ENCODE results near the gene CYCS.
"Not testable (repeated sequence)": the region's sequence is repeated elsewhere in the genome, so short reads cannot be mapped to it uniquely, and the experiment has no call there.

The CYCS gene

GRCh38 chr7:25117226-25118047 is 7.6 kb downstream of the CYCS start:
- DNase-seq = no peak

- DNase-seq = no peak
Measured at GRCh38 chr7:25116621-25117020, 8.4 kb downstream of the CYCS start.

GRCh38 chr7:25110514-25110913 is 14.5 kb downstream of the CYCS start:
- not testable (repeated sequence) for DNase-seq

- DNase-seq = no peak
Measured at GRCh38 chr7:25109276-25109675, 15.8 kb downstream of the CYCS start.

- DNase-seq = no peak
Measured at GRCh38 chr7:25105911-25106310, 19.1 kb downstream of the CYCS start.

- no peak for DNase-seq
Measured at GRCh38 chr7:25103773-25104172, 21.3 kb downstream of the CYCS start.

GRCh38 chr7:25101817-25102216 is 23.2 kb downstream of the CYCS start:
- no peak for DNase-seq

- DNase-seq = no peak
Measured at GRCh38 chr7:25098096-25099046, 26.7 kb downstream of the CYCS start.

GRCh38 chr7:25095516-25096345 is 29.3 kb downstream of the CYCS start:
- DNase-seq = no peak

GRCh38 chr7:25093268-25093826 is 31.7 kb downstream of the CYCS start:
- peak; percentile 14 for DNase-seq

GRCh38 chr7:25091779-25092178 is 33.3 kb downstream of the CYCS start:
- DNase-seq = no peak

GRCh38 chr7:25091176-25091575 is 33.9 kb downstream of the CYCS start:
- DNase-seq = no peak

GRCh38 chr7:25090374-25090773 is 34.7 kb downstream of the CYCS start:
- DNase-seq = no peak

GRCh38 chr7:25087855-25088254 is 37.2 kb downstream of the CYCS start:
- DNase-seq = no peak

- DNase-seq = no peak
Measured at GRCh38 chr7:25084821-25085220, 40.2 kb downstream of the CYCS start.

- no peak for DNase-seq
Measured at GRCh38 chr7:25083201-25083600, 41.9 kb downstream of the CYCS start.

GRCh38 chr7:25082041-25082440 is 43.0 kb downstream of the CYCS start:
- not testable (repeated sequence) for DNase-seq

GRCh38 chr7:25077096-25077495 is 48.0 kb downstream of the CYCS start:
- DNase-seq = no peak

GRCh38 chr7:25075459-25075858 is 49.6 kb downstream of the CYCS start:
- DNase-seq = no peak

GRCh38 chr7:25073451-25073850 is 51.6 kb downstream of the CYCS start:
- DNase-seq = no peak

Data from activated gamma-delta T cell (primary cell).